HG03139 (cell line): ENCODE results near the gene TCF12.

ENCODE experiments used
- ATAC-seq: cut with Tn5 transposase; IDR thresholded peaks from one replicate; pipeline ENCODE4 v1.9.1; 2021; ENCODE audit not compliant: unreplicated experiment

The TCF12 gene

DNA sequence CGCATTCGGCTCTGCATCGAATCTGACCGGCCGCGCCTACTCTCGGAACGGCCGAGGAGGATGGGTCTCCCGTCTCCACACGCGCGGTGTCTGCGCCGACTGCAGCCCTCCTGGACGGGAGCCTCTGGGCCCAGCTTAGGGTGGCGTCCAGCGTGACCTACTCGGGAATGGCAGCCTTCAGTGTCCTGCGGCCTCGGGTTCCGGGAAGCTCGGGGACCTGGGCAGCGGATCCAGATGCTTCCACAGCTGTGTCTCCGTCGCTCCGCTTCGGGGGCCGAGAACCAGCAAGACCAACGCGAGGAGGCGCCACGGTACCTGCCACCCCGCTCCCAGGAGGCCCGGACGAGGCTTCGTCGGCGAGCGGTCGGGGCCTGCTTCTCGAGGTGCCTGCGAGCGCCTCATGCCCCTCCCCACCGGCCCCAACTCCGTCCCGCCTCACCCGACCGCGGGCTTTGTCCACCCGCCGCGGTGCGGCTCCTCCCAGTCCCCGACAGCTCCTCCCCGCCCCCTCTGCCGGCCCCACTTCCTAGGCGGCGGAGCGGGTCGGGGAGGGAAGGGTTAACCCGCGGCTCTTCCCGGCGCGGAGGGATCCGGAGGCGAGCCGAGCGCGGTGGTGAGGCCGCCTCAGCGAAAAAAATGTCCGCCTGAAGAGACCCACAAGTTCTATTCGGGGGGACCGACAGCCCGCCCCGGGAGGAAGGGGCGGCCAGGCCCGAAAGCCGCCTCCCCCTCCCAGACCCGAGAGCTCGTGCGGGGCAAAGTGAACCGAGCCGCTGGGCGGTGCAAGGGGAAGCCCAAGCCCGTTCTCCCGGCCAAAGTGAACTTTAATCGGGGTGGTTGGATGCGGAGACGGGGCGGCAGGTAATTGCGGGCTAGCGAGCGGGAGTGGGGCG is at the start of gene TCF12:
Gene TCF12 (plus strand): TSS at position 599 of the 893 bp plus-strand sequence. CDS start 1,270 bp downstream, outside the sequence.
- ATAC-seq: peak; percentile 73

DNA sequence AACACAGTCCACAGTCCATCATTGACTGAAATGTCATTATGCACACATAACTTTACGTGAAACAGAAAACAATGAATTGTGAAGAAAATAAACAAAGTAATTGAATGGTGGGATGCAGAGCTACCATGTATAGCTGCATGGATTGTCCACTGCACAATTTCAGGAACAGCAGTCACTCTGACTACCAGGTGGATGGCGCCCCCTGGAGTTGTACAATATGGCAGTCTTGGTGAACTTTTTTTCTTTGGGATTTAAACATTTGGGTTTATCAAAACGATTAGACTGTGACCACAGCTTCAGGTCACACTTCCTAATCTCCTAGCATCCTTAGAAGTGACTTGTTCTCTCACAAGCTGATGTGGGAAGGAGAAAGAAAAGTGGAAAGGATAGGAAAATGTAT is 48.9 kb upstream of the TCF12 start:
- ATAC-seq: no peak

GRCh38 chr15:56871185-56871584 is 47.3 kb upstream of the TCF12 start:
- ATAC-seq: no peak

GRCh38 chr15:56871867-56872266 is 46.6 kb upstream of the TCF12 start:
- ATAC-seq: no peak

GRCh38 chr15:56877255-56877970 is 41.0 kb upstream of the TCF12 start:
- ATAC-seq: no peak

DNA sequence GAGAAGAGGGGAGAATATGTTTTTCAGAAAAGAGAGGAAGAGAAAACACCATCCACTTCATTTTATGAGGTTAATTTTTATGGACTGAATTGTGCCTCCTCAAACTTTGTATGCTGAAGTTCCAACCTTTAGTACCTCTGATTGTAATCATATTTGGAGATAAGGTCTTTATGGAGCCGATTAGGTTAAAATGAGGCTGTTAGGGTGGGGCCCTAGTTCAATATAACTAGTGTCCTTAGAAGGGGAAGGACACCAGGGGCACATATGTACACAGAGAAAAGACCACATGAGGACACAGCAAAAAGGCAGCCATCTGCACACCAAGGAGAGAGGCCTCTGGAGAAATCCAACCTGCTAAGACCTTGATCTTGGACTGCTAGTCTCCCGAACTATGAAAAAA is 38.9 kb upstream of the TCF12 start:
- ATAC-seq: no peak

GRCh38 chr15:56883088-56883487 is 35.4 kb upstream of the TCF12 start:
- ATAC-seq: no peak

DNA sequence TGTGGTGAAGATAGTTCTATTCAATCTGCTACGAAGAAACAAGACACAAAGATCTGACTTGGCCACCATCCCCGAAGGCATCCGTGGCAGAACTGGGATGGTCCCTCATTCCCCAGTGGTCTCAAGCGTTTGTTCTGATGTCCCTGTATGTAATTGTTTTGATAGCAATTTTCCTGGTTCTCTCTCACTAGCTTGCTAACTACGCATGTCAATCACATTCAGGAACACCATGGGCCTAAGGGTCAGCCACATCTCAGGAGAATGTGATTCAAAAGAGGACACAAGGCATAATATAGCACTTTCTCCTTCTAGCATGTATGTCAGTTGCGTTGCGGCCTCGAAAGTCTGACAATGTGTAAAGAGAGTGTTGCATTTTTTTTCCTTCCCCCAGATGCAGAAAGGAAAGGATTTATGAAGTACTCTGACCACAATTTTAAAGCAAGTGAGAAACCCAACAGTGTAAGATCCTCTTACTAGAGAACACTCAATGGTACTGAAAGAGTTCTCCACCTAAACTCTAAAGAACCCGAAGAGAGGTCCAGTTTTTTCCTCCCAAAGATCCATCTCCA is 32.0 kb upstream of the TCF12 start:
- no peak for ATAC-seq

- ATAC-seq: peak; percentile 79
Measured at GRCh38 chr15:56886932-56887781, 31.3 kb upstream of the TCF12 start.

- ATAC-seq: no peak
Measured at GRCh38 chr15:56887782-56888438, 30.5 kb upstream of the TCF12 start.

DNA sequence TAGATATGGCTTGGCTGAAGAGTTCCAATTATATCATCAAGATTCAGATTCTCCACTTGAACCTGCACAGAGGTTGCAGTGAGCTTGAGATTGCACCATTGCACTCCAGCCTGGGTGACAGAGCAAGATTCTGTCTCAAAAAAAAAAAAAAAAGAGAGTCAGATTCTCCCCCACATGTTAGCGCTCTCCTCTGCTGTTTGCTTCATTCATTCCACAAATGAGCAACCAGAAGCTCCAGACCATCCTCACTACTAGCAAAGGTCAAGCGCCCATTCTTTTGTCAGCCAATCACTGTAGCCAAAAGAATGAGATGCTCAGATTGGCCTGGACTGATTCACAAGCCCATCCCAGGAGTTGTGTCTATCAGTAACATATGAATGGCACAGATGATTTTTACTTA is 28.4 kb upstream of the TCF12 start:
- no peak for ATAC-seq

DNA sequence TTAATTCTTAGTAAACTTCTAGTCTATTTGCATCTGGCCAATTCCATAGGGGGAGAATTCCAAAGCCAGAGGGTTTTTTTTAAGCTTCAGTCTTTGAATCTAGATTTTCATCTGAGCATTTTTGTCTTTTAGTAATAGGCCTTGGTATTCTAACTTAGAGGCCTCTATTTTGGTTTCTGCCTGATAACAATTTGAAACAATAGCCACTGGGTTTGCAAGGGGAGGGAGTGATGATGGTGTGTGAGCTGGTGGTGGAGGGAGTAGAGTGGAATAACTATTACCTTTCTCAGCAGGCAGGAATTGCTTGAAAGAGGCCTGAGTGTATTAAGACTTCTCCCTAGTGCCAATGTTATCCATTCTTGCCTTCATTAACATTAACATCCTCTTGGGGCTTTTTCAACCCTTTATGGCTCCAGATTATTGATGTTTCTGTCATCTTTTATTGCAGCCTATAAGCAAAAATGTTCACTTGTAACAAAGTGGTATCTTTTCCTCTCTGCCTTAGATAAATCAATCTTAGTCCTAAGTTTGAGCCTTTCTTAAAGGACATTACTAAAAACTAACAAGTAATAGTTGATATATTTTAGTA is 26.5 kb upstream of the TCF12 start:
- no peak for ATAC-seq

- ATAC-seq: no peak
Measured at GRCh38 chr15:56892659-56893363, 25.6 kb upstream of the TCF12 start.

DNA sequence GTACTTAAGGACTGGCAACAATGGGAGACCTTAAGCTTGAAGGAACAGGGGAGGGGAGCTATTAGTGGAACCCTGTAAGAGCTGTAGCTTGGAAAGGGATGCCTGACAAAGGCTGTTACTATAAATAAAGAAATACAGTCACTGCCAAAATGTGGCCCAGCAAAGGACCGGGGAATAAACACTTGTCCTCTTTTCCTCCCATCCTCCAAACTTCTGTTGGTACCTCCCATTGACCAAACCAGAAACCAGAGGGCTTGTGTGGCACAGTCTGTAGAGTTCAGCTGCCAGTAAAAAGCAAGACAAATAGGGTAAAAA is 25.1 kb upstream of the TCF12 start:
- ATAC-seq: no peak

GRCh38 chr15:56894601-56895000 is 23.8 kb upstream of the TCF12 start:
- ATAC-seq: no peak

GRCh38 chr15:56901931-56902330 is 16.5 kb upstream of the TCF12 start:
- ATAC-seq: no peak

- ATAC-seq: no peak
Measured at GRCh38 chr15:56906766-56907165, 11.7 kb upstream of the TCF12 start.

GRCh38 chr15:56910801-56911200 is 7.6 kb upstream of the TCF12 start:
- no peak for ATAC-seq

- no peak for ATAC-seq
Measured at GRCh38 chr15:56913241-56913640, 5.2 kb upstream of the TCF12 start.

DNA sequence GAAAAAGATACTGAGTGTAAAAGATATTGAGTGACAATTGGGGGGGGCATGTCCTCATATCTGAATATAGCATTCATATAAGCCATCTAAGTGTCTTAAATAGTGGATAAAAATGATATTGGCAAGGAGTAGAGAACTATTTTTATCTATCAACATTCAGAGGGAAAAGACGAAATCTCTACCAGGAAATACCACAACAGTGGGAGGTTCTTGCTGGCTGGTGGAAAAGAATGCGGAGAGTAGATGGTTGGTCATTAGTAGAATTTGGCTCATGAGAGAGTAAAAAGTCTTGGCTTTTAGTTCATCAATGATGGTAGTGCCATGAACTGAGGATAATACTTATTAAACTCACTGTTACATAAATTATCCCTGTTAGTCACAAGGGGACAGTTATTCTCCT is 4.8 kb upstream of the TCF12 start:
- no peak for ATAC-seq
